Measurements from ENCODE around the gene KCNK7. TPM values are rescaled to one million over a fixed set of nuclear protein-coding genes. Genes with fewer than 3 reads are reported as not detected.

The KCNK7 gene
- total RNA-seq, 6 donors from 2014 or later, result 0.59 to 3.7 (median 1.7) TPM; not detected in 1

DNA sequence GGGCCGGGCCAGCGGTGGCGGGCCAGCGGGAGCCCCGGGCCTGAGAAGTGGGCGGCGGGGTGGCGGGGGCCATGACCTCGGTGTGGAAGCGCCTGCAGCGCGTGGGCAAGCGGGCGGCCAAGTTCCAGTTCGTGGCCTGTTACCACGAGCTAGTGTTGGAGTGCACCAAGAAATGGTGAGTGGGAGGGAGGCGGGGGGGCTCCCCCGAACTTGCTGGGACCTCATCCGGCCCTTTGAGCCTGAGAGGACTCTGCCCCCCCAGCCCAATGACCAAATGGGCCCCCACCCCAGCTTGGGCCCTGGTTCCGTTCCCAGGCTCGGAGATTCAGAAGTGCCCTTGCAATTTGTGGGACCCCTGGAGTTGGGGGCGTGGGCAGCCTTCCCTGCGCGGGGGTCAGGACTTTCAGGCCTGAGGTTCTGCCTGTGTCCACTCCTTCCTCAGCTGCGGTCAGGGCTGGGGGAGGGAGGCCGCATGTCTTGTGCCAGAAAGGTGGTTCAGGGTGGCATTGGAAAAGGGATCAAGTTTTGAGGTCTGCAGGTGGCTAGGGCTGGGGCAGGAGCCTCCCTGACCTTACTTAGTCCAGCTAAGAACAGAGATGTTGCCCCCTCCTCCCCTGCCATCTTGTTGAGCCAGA lies 19.3 kb downstream of the KCNK7 start:
- TF ChIP-seq EP300 (IDR thresholded peaks at IDR 0.05), result no peak
- TF ChIP-seq POLR2A (IDR thresholded peaks at IDR 0.05), result no peak
- TF ChIP-seq, protein P1, sequence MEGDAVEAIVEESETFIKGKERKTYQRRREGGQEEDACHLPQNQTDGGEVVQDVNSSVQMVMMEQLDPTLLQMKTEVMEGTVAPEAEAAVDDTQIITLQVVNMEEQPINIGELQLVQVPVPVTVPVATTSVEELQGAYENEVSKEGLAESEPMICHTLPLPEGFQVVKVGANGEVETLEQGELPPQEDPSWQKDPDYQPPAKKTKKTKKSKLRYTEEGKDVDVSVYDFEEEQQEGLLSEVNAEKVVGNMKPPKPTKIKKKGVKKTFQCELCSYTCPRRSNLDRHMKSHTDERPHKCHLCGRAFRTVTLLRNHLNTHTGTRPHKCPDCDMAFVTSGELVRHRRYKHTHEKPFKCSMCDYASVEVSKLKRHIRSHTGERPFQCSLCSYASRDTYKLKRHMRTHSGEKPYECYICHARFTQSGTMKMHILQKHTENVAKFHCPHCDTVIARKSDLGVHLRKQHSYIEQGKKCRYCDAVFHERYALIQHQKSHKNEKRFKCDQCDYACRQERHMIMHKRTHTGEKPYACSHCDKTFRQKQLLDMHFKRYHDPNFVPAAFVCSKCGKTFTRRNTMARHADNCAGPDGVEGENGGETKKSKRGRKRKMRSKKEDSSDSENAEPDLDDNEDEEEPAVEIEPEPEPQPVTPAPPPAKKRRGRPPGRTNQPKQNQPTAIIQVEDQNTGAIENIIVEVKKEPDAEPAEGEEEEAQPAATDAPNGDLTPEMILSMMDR (IDR thresholded peaks at IDR 0.05), result no peak
- no peak for TF ChIP-seq POLR2AphosphoS5 (IDR thresholded peaks at IDR 0.05)
- no peak for DNase-seq
- 9 to 40% methylated on average over 2 to 24 of the region's 26 CpGs for WGBS, 2 donors
- H3K4me3 ChIP-seq, result peak overlapping the region; percentile 49 to 93 (median 86)
- H3K27ac ChIP-seq, result peak overlapping the region; percentile 93 to 98 (median 94)
- H3K4me1 ChIP-seq, result peaks cover 49 to 66% (median 64%) of the 10 kb centered on the region in 4 donors
- ATAC-seq (ENCODE audit: low FRiP score in 2 of 2), result no peak
- H3K27me3 ChIP-seq, result no peaks in the 10 kb centered on the region
- H3K9me3 ChIP-seq, result no peaks in the 10 kb centered on the region
- H3K36me3 ChIP-seq, result peaks cover 0 to 37% (median 23%) of the 10 kb centered on the region in 4 donors

DNA sequence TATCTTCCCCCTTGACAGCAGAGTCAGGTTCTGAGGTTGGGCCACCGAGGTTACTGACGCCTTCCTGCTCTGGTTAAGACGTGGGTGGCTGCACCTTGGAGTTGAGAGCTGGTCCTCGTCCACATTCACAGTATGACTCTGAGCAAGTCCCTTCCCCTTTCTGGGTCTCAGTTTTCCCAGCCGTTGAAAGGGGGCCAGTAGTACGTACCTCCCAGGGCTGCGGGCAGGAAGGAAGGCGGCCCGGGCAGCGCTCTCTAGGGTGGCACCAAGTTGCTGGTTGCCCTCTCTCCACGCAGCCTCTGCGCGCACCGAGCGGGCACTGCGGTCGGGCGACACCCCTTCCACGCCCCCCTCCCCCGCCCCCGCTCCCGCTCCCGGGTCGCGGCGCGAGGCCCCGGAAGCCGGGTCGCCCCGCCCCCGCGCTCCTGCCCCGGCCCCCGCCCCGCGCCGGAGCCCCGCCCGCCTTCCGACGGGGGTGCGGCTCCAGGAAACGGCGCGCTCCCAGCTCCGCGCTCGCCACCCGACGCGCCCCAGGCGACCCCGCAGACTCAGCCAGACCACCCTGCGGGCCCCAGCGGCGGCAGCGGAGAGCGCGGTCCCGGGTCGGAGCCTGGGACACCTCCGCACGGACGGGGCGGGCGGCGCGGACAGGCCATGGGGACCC lies 19.9 kb downstream of the KCNK7 start, which contains the start of gene EHBP1L1:
TSS of gene EHBP1L1 (plus strand) at position 486 of the 664 bp plus-strand sequence. CDS start 250 bp downstream, outside the sequence.
- Histone ChIP-seq H3K36me3 (peaks cover 0 to 30% (median 16%) of the 10 kb centered on the region in 4 donors), H3K4me1 (peaks cover 56 to 72% (median 70%) of the 10 kb centered on the region in 4 donors), H3K9me3 (no peaks in the 10 kb centered on the region), H3K4me3 (peak within 1 kb of the TSS; percentile 49 to 93 (median 86)), H3K27me3 (no peaks in the 10 kb centered on the region), H3K27ac (peak within 1 kb of the TSS; percentile 93 to 98 (median 94))
- peak; percentile 9 to 63 for ATAC-seq (ENCODE audit: low FRiP score in 2 of 2)
- WGBS, 2 donors, result 0 to 5% methylated on average over 1 to 13 of the region's 69 CpGs
- TF ChIP-seq POLR2A (IDR thresholded peaks at IDR 0.05), result peak in 2 of 4 donors; percentile 23 to 54
- TF ChIP-seq POLR2AphosphoS5 (IDR thresholded peaks at IDR 0.05), result peak; percentile 51 to 54
- TF ChIP-seq EP300 (IDR thresholded peaks at IDR 0.05), result no peak
- TF ChIP-seq, protein P1 (IDR thresholded peaks at IDR 0.05), result no peak
- DNase-seq, result peak; percentile 75 to 96

DNA sequence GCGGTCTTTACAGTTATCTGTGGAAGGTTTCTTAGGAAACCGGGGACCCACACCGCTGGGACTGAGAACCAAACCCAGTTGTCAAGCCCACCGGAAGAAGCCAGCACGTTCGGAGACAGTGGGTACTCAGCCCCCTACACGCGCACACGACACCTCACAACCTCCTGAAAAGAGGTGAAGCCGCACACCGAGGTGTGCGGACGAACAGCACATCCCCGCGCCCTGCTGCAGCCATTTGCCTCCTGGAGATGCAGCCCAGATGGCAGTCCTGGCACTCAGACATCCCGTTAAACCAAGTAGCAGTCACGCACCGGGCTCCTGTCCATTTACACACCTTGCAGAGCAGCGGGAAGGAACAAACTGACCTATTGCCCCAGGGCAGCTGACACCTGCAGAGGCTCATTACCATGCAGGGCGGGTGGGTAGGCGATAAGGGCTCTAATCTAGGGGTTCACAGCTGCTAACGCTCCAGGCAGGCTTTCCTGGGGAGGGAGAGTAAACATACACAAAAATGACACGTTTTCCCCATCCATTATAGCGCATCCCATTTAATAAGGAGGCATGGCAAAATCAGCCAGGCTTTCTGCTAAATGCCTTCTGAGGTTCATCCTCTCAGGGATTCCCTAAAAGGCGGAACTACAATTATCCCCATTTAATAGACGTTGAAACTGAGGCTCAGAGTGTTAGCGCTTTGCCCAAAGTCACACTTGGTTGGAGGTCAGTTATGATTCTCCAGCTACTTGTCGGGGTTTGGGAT lies 20.6 kb downstream of the KCNK7 start:
- peaks cover 0 to 23% (median 9%) of the 10 kb centered on the region in 4 donors for H3K36me3 ChIP-seq
- peak; percentile 60 to 69 for DNase-seq
- H3K4me1 ChIP-seq, result peaks cover 56 to 74% (median 71%) of the 10 kb centered on the region in 4 donors

GRCh38 chr11:65574109-65574810 lies 21.3 kb downstream of the KCNK7 start:
- Histone ChIP-seq H3K27ac (peak overlapping the region; percentile 93 to 98 (median 94)), H3K27me3 (no peaks in the 10 kb centered on the region), H3K36me3 (peaks cover 0 to 16% (median 2%) of the 10 kb centered on the region in 4 donors), H3K4me3 (peak overlapping the region; percentile 35 to 93 (median 86)), H3K9me3 (no peaks in the 10 kb centered on the region), H3K4me1 (peaks cover 58 to 78% (median 74%) of the 10 kb centered on the region in 4 donors)
- ATAC-seq (ENCODE audit: low FRiP score in 2 of 2) (peak; percentile 72 to 77), DNase-seq (peak; percentile 95 to 98)
- TF ChIP-seq, protein P1 (IDR thresholded peaks at IDR 0.05), result peak; percentile 96 to 99 (median 97)
- peak; percentile 92 to 96 for TF ChIP-seq POLR2AphosphoS5 (IDR thresholded peaks at IDR 0.05)
- TF ChIP-seq POLR2A (IDR thresholded peaks at IDR 0.05), result peak in 1 of 4 donors; percentile 37
- TF ChIP-seq EP300 (IDR thresholded peaks at IDR 0.05), result peak in 3 of 4 donors; percentile 63 to 94 (median 71)
- WGBS, 2 donors, result 0 to 2% methylated on average over 6 to 27 of the region's 67 CpGs

More for the DNA sequence above, 20.6 kb downstream of the KCNK7 start:
- TF ChIP-seq POLR2AphosphoS5 (IDR thresholded peaks at IDR 0.05) (no peak), POLR2A (IDR thresholded peaks at IDR 0.05) (peak in 2 of 4 donors; percentile 10 to 11)
- TF ChIP-seq, protein P1 (IDR thresholded peaks at IDR 0.05), result no peak
- no peaks in the 10 kb centered on the region for H3K9me3 ChIP-seq
- peak overlapping the region; percentile 35 to 93 (median 86) for H3K4me3 ChIP-seq
- no peaks in the 10 kb centered on the region for H3K27me3 ChIP-seq
- peak overlapping the region; percentile 93 to 98 (median 94) for H3K27ac ChIP-seq
- 27 to 43% methylated on average over 6 to 27 of the region's 28 CpGs for WGBS, 2 donors
- ATAC-seq (ENCODE audit: low FRiP score in 2 of 2), result no peak
